Ovary (tissue), 9 donors: ENCODE results near the gene HMGCS1. TPM values are rescaled to one million over a fixed set of nuclear protein-coding genes. Genes with fewer than 3 reads are reported as not detected.

Experiments
- DNase-seq, 5 donors: peaks; one replicate each; pipeline ENCODE4 v3.0.0-alpha.2; 2019 to 2020
- H3K27ac ChIP-seq, 2 donors: fragments of 200-600 bp; one replicate each; pipeline versions ENCODE4 v1.5.1 to v1.8.0; 2019 to 2022
- H3K27me3 ChIP-seq: fragments of 200-600 bp; one replicate; pipeline ENCODE4 v1.8.0; 2022
- H3K36me3 ChIP-seq: fragments of 200-600 bp; sonication (generic); one replicate; pipeline ENCODE4 v1.5.1; 2019
- H3K4me1 ChIP-seq: one replicate; pipeline ENCODE4 v1.8.1; 2013; ENCODE audit warnings: mild to moderate bottlenecking, moderate library complexity; ENCODE audit not compliant: insufficient read depth
- H3K4me3 ChIP-seq: fragments of 200-600 bp; sonication (generic); one replicate; pipeline ENCODE4 v1.5.1; 2017
- H3K9me3 ChIP-seq, 2 donors: fragments of 200-600 bp in 1 of 2; sonication (generic) in 1 of 2; one replicate each; pipeline versions ENCODE4 v1.5.1 to v1.8.1; 2013 to 2019; ENCODE audit warnings: mild to moderate bottlenecking in 1 of 2, moderate library complexity in 1 of 2
- CTCF ChIP-seq, 3 donors: fragments of 450-650 bp in 2 of 3; fragments of 200-600 bp in 1 of 3; IDR thresholded peaks; one replicate each; pipeline versions ENCODE4 v1.5.1 to v1.8.0; 2016 to 2022; ENCODE audit warnings: antibody characterized with exemption in 3 of 3, mild to moderate bottlenecking in 1 of 3
- EP300 ChIP-seq: sonication (generic); formaldehyde crosslinking; IDR thresholded peaks from one replicate; pipeline ENCODE4 v1.6.1; 2017; ENCODE audit warnings: antibody characterized with exemption
- POLR2A ChIP-seq: fragments of 450-650 bp; IDR thresholded peaks from one replicate; pipeline ENCODE4 v1.6.1; 2017; ENCODE audit warnings: antibody characterized with exemption, mild to moderate bottlenecking, moderate library complexity
- WGBS, 3 donors: extraction: QIAGEN DNeasy Blood & Tissue Kit in 1 of 3; methylation state at CpG; one replicate each; pipeline versions ENCODE4 v1.1.5 to v1.1.7; 2013 to 2017; 5-methylcytosine and 5-hydroxymethylcytosine counted together
- intact Hi-C, 4 donors: fragments of 100-400 bp; cut with DNase I; formaldehyde crosslinking; loops; one replicate each; pipeline versions ENCODE4 v1.11.0 to v1.15.1; 2022 to 2023
- polyA plus RNA-seq, 2 donors: library from polyadenylated mRNA; stranded (reverse); fragments of 200-250 nt in 1 of 2; fragments of 350-450 nt in 1 of 2; fragmentation: Illumina TruSeq in 1 of 2; extraction: RNeasy Lipid Tissue Mini Kit (QIAGEN cat#74804) in 1 of 2; gene quantifications; one replicate each; pipeline ENCODE4 v1.2.3, GENCODE V29; 2013 to 2014
- total RNA-seq, 7 donors: library from RNA; depleted of rRNA in 2 of 7; stranded (reverse); fragments of >200 nt in 2 of 7; fragmentation: NEBNext Ultra II Directional in 3 of 7; extraction: Animal tissue kit (Norgen Biotek cat#: 25700) in 3 of 7; gene quantifications; one replicate each; pipeline versions ENCODE4 v1.1.0 to v1.2.4, GENCODE V29; 2016 to 2023
- donor health status: DM: no; HTN: no; CAD: no; lungs with moderate emphysema.
- donor health status: DM: no; HTN: no; CAD: no.
- donor health status: Bipolar disorder and iron deficiency.
- donor health status: DM: yes; HTN: yes; CAD: no.
- donor health status: DM: no; HTN: no; CAD: no.
- donor health status: DM: yes; HTN: yes; CAD: no.

HMGCS1 gene
- total and polyA plus RNA-seq, 9 donors = 14.4 to 248 (median 33.6) TPM

GRCh38 chr5:43300112-43300511 is 13.1 kb downstream of the HMGCS1 start:
- Histone ChIP-seq H3K27me3 (no peaks in the 10 kb centered on the region), H3K9me3 (no peaks in the 10 kb centered on the region), H3K4me1 (peaks cover 2% of the 10 kb centered on the region), H3K27ac (no peak overlapping the region), H3K4me3 (no peak overlapping the region), H3K36me3 (no peaks in the 10 kb centered on the region)
- TF ChIP-seq EP300 (no peak), CTCF (IDR thresholded peaks at IDR 0.05) (no peak), POLR2A (no peak)
- WGBS, 3 donors = 96 to 100% (median 98%) methylated on average over 1 of the region's 1 CpG
- DNase-seq = no peak
- intact Hi-C loops = no loop called here

- Histone ChIP-seq H3K36me3 (no peaks in the 10 kb centered on the region), H3K4me3 (no peak overlapping the region), H3K4me1 (peaks cover 2% of the 10 kb centered on the region), H3K9me3 (no peaks in the 10 kb centered on the region), H3K27ac (no peak overlapping the region), H3K27me3 (no peaks in the 10 kb centered on the region)
- TF ChIP-seq EP300 (no peak), POLR2A (no peak), CTCF (IDR thresholded peaks at IDR 0.05) (no peak)
- WGBS, 3 donors = 82 to 87% (median 87%) methylated on average over 5 of the region's 5 CpGs
- intact Hi-C loops = no loop called here
- no peak for DNase-seq
Measured at GRCh38 chr5:43298443-43298842, 14.8 kb downstream of the HMGCS1 start.

GRCh38 chr5:43296835-43297234 is 16.4 kb downstream of the HMGCS1 start:
- no peak for TF ChIP-seq POLR2A
- TF ChIP-seq EP300 = no peak
- TF ChIP-seq CTCF (IDR thresholded peaks at IDR 0.05) = no peak
- no peaks in the 10 kb centered on the region for H3K27me3 ChIP-seq
- peaks cover 2% of the 10 kb centered on the region for H3K4me1 ChIP-seq
- H3K9me3 ChIP-seq = no peaks in the 10 kb centered on the region
- intact Hi-C loops = no loop called here
- WGBS, 3 donors = 86 to 96% (median 96%) methylated on average over 2 of the region's 2 CpGs
- no peak for DNase-seq
- H3K4me3 ChIP-seq = no peak overlapping the region
- H3K36me3 ChIP-seq = no peaks in the 10 kb centered on the region
- H3K27ac ChIP-seq = no peak overlapping the region

GRCh38 chr5:43295202-43295601 is 18.0 kb downstream of the HMGCS1 start:
- Histone ChIP-seq H3K4me3 (no peak overlapping the region), H3K4me1 (no peaks in the 10 kb centered on the region), H3K27me3 (no peaks in the 10 kb centered on the region), H3K36me3 (no peaks in the 10 kb centered on the region), H3K9me3 (no peaks in the 10 kb centered on the region), H3K27ac (no peak overlapping the region)
- TF ChIP-seq CTCF (IDR thresholded peaks at IDR 0.05) (no peak), EP300 (no peak), POLR2A (no peak)
- 77 to 79% (median 77%) methylated on average over 2 of the region's 2 CpGs for WGBS, 3 donors
- intact Hi-C loops = no loop called here
- no peak for DNase-seq

GRCh38 chr5:43294226-43294625 is 19.0 kb downstream of the HMGCS1 start:
- Histone ChIP-seq H3K36me3 (no peaks in the 10 kb centered on the region), H3K27ac (no peak overlapping the region), H3K4me1 (no peaks in the 10 kb centered on the region), H3K4me3 (no peak overlapping the region), H3K27me3 (no peaks in the 10 kb centered on the region), H3K9me3 (no peaks in the 10 kb centered on the region)
- TF ChIP-seq EP300 (no peak), CTCF (IDR thresholded peaks at IDR 0.05) (no peak), POLR2A (no peak)
- DNase-seq = no peak
- intact Hi-C loops = loop anchor here in 1 of 4 donors (5.0 kb wide), 1 partner anchor 162 kb away; no protein-coding TSS in a partner anchor
